Mesenchymal stem cell (in vitro differentiated cells and primary cell): ENCODE data around the gene GABRA4.

Experiments
- DNase-seq: peaks from one replicate; pipeline ENCODE4 v3.0.0-alpha.2; 2013
- H2AFZ ChIP-seq: one replicate; pipeline ENCODE4 v1.6.1; 2013; ENCODE audit warnings: low read depth, mild to moderate bottlenecking, control low read depth, inconsistent platforms, low read length, moderate library complexity
- H2AK5ac ChIP-seq: 2 replicates; pipeline ENCODE4 v1.6.1; 2013; ENCODE audit warnings: low read length, moderate library complexity, mild to moderate bottlenecking, inconsistent platforms; ENCODE audit not compliant: severe bottlenecking
- H2BK120ac ChIP-seq: one replicate; pipeline ENCODE4 v1.6.1; 2013; ENCODE audit warnings: low read depth, mild to moderate bottlenecking, inconsistent platforms, low read length, moderate library complexity
- H2BK12ac ChIP-seq, 2 experiments: one replicate each; pipeline ENCODE4 v1.6.1; 2013; ENCODE audit warnings: inconsistent platforms in 2 of 2, low read length in 2 of 2, mild to moderate bottlenecking in 2 of 2, moderate library complexity in 2 of 2, control low read depth in 1 of 2
- H2BK15ac ChIP-seq: one replicate; pipeline ENCODE4 v1.6.1; 2013; ENCODE audit warnings: mild to moderate bottlenecking, low read depth, inconsistent platforms; ENCODE audit not compliant: poor library complexity, severe bottlenecking
- H2BK5ac ChIP-seq: 2 replicates; pipeline ENCODE4 v1.6.1; 2013; ENCODE audit warnings: low read depth, mild to moderate bottlenecking, low read length, control low read depth, inconsistent platforms; ENCODE audit not compliant: poor library complexity, severe bottlenecking
- H3K14ac ChIP-seq, 2 experiments: one replicate each; pipeline ENCODE4 v1.6.1; 2013; ENCODE audit warnings: inconsistent platforms in 2 of 2, low read length in 2 of 2, control low read depth in 1 of 2, mild to moderate bottlenecking in 1 of 2, moderate library complexity in 1 of 2
- H3K18ac ChIP-seq, 2 experiments: one replicate each; pipeline ENCODE4 v1.6.1; 2013; ENCODE audit warnings: inconsistent platforms in 2 of 2, low read length in 2 of 2, control low read depth in 1 of 2, low read depth in 1 of 2, mild to moderate bottlenecking in 1 of 2
- H3K23ac ChIP-seq, 2 experiments: one replicate each; pipeline ENCODE4 v1.6.1; 2013; ENCODE audit warnings: inconsistent platforms in 2 of 2, low read length in 2 of 2, mild to moderate bottlenecking in 2 of 2, moderate library complexity in 2 of 2, control low read depth in 1 of 2
- H3K27ac ChIP-seq: 2 replicates; pipeline ENCODE4 v1.5.1; 2013; ENCODE audit warnings: mild to moderate bottlenecking, moderate library complexity, low read length, control low read depth, inconsistent platforms; ENCODE audit not compliant: poor library complexity, severe bottlenecking
- H3K27me3 ChIP-seq, 2 experiments: 2 replicates each; pipeline versions ENCODE4 v1.6.1 to v1.7.0; 2013; ENCODE audit warnings: low read length in 2 of 2, mild to moderate bottlenecking in 2 of 2, moderate library complexity in 2 of 2, control low read depth in 1 of 2, inconsistent platforms in 1 of 2; ENCODE audit not compliant: control insufficient read depth in 1 of 2, insufficient read depth in 1 of 2
- H3K36me3 ChIP-seq, 2 experiments: 2 replicates each; pipeline versions ENCODE4 v1.6.1 to v1.7.0; 2013; ENCODE audit warnings: low read length in 2 of 2, control low read depth in 1 of 2, inconsistent platforms in 1 of 2, low read depth in 1 of 2, mild to moderate bottlenecking in 1 of 2; ENCODE audit not compliant: insufficient read depth in 2 of 2, control insufficient read depth in 1 of 2
- H3K4ac ChIP-seq, 2 experiments: one replicate each; pipeline ENCODE4 v1.6.1; 2013; ENCODE audit warnings: inconsistent platforms in 2 of 2, low read length in 2 of 2, mild to moderate bottlenecking in 2 of 2, moderate library complexity in 2 of 2, control low read depth in 1 of 2, low read depth in 1 of 2
- H3K4me1 ChIP-seq: 2 replicates; pipeline ENCODE4 v1.6.1; 2013; ENCODE audit warnings: low read depth, low read length, control low read depth; ENCODE audit not compliant: control insufficient read depth, insufficient read depth
- H3K4me2 ChIP-seq: 2 replicates; pipeline ENCODE4 v1.6.1; 2013; ENCODE audit warnings: low read length, mild to moderate bottlenecking, inconsistent platforms; ENCODE audit not compliant: poor library complexity, severe bottlenecking
- H3K4me3 ChIP-seq, 2 experiments: 2 replicates each; pipeline versions ENCODE4 v1.5.1 to v1.7.0; 2013; ENCODE audit warnings: low read length in 2 of 2, mild to moderate bottlenecking in 2 of 2, control low read depth in 1 of 2, low read depth in 1 of 2; ENCODE audit not compliant: insufficient read depth in 1 of 2
- H3K79me1 ChIP-seq: replicated peaks from 2 replicates; pipeline ENCODE4 v1.6.1; 2013; ENCODE audit warnings: mild to moderate bottlenecking, control low read depth, low read length, inconsistent platforms; ENCODE audit not compliant: poor library complexity, severe bottlenecking
- H3K9ac ChIP-seq: 2 replicates; pipeline ENCODE4 v1.7.0; 2013; ENCODE audit warnings: mild to moderate bottlenecking, low read length, moderate library complexity
- H3K9me3 ChIP-seq: 2 replicates; pipeline ENCODE4 v1.7.0; 2013; ENCODE audit warnings: mild to moderate bottlenecking, low read length; ENCODE audit not compliant: control insufficient read depth
- H4K8ac ChIP-seq: one replicate; pipeline ENCODE4 v1.6.1; 2013; ENCODE audit warnings: inconsistent platforms, mild to moderate bottlenecking, low read length, moderate library complexity
- H4K91ac ChIP-seq: one replicate; pipeline ENCODE4 v1.6.1; 2013; ENCODE audit warnings: mild to moderate bottlenecking, low read length, inconsistent platforms
- WGBS: methylation state at CpG from one replicate; pipeline ENCODE4 v1.1.7; 2013; ENCODE audit warnings: mixed read lengths; 5-methylcytosine and 5-hydroxymethylcytosine counted together

The GABRA4 gene

GRCh38 chr4:46889410-46889809 is 104.0 kb downstream of the GABRA4 start:
- Histone ChIP-seq H3K36me3 (no peaks in the 10 kb centered on the region), H2BK12ac (no peak overlapping the region), H2AK5ac (no peak overlapping the region), H3K27ac (no peak overlapping the region), H2BK15ac (no peak overlapping the region), H3K18ac (no peak overlapping the region), H3K23ac (no peak overlapping the region), H2BK120ac (no peak overlapping the region), H4K91ac (no peak overlapping the region), H3K4me3 (no peak overlapping the region), H3K4me1 (no peaks in the 10 kb centered on the region), H3K14ac (no peak overlapping the region), H3K4ac (no peak overlapping the region), H2BK5ac (no peak overlapping the region), H3K9me3 (no peaks in the 10 kb centered on the region), H3K4me2 (no peak overlapping the region), H3K79me1 (no peaks in the 10 kb centered on the region), H3K27me3 (no peaks in the 10 kb centered on the region), H2AFZ (no peak overlapping the region), H3K9ac (no peak overlapping the region), H4K8ac (no peak overlapping the region)
- DNase-seq: no peak
- WGBS: 71% methylated on average over 2 of the region's 2 CpGs

GRCh38 chr4:46886711-46887110 is 106.7 kb downstream of the GABRA4 start:
- no CpG with 5 or more reads among the region's 2 CpGs for WGBS

GRCh38 chr4:46878641-46879040 is 114.7 kb downstream of the GABRA4 start:
- H2AFZ ChIP-seq: no peak overlapping the region
- H3K4me3 ChIP-seq: no peak overlapping the region
- no peaks in the 10 kb centered on the region for H3K27me3 ChIP-seq
- no peak for DNase-seq
- no peak overlapping the region for H2AK5ac ChIP-seq
- WGBS: over 99% methylated on average over 3 of the region's 3 CpGs
- H3K36me3 ChIP-seq: no peaks in the 10 kb centered on the region
- no peak overlapping the region for H2BK15ac ChIP-seq
- no peak overlapping the region for H4K8ac ChIP-seq
- H3K14ac ChIP-seq: no peak overlapping the region
- no peak overlapping the region for H3K18ac ChIP-seq
- H3K79me1 ChIP-seq: no peaks in the 10 kb centered on the region
- H3K9me3 ChIP-seq: no peaks in the 10 kb centered on the region
- H3K4me2 ChIP-seq: no peak overlapping the region
- no peak overlapping the region for H3K9ac ChIP-seq
- no peak overlapping the region for H2BK5ac ChIP-seq
- no peaks in the 10 kb centered on the region for H3K4me1 ChIP-seq
- H2BK120ac ChIP-seq: no peak overlapping the region
- no peak overlapping the region for H2BK12ac ChIP-seq
- no peak overlapping the region for H3K23ac ChIP-seq
- H4K91ac ChIP-seq: no peak overlapping the region
- no peak overlapping the region for H3K4ac ChIP-seq
- no peak overlapping the region for H3K27ac ChIP-seq

More at GRCh38 chr4:46886711-46887110, 106.7 kb downstream of the GABRA4 start:
- Histone ChIP-seq H3K27me3 (no peaks in the 10 kb centered on the region), H2AK5ac (no peak overlapping the region), H2BK120ac (no peak overlapping the region), H3K14ac (no peak overlapping the region), H3K4ac (no peak overlapping the region), H2BK12ac (no peak overlapping the region), H3K9ac (no peak overlapping the region), H2BK5ac (no peak overlapping the region), H2BK15ac (no peak overlapping the region), H4K91ac (no peak overlapping the region), H3K18ac (no peak overlapping the region), H3K4me3 (no peak overlapping the region), H2AFZ (no peak overlapping the region), H3K27ac (no peak overlapping the region), H3K36me3 (no peaks in the 10 kb centered on the region), H3K79me1 (no peaks in the 10 kb centered on the region), H3K4me1 (no peaks in the 10 kb centered on the region), H4K8ac (no peak overlapping the region), H3K4me2 (no peak overlapping the region), H3K9me3 (no peaks in the 10 kb centered on the region), H3K23ac (no peak overlapping the region)
- peak; percentile 31 for DNase-seq

GRCh38 chr4:46874811-46875210 is 118.6 kb downstream of the GABRA4 start:
- DNase-seq: no peak
- H4K8ac ChIP-seq: no peak overlapping the region
- no peak overlapping the region for H3K14ac ChIP-seq
- no peak overlapping the region for H3K23ac ChIP-seq
- no peak overlapping the region for H3K4ac ChIP-seq
- no peaks in the 10 kb centered on the region for H3K36me3 ChIP-seq
- no peak overlapping the region for H2BK15ac ChIP-seq
- H2AFZ ChIP-seq: no peak overlapping the region
- H3K9ac ChIP-seq: no peak overlapping the region
- no peak overlapping the region for H3K27ac ChIP-seq
- H2AK5ac ChIP-seq: no peak overlapping the region
- H2BK5ac ChIP-seq: no peak overlapping the region
- H3K9me3 ChIP-seq: no peaks in the 10 kb centered on the region
- no peak overlapping the region for H3K18ac ChIP-seq
- H4K91ac ChIP-seq: no peak overlapping the region
- H3K79me1 ChIP-seq: no peaks in the 10 kb centered on the region
- no peak overlapping the region for H3K4me3 ChIP-seq
- H2BK120ac ChIP-seq: no peak overlapping the region
- WGBS: no CpG with 5 or more reads among the region's 1 CpG
- no peaks in the 10 kb centered on the region for H3K4me1 ChIP-seq
- no peak overlapping the region for H2BK12ac ChIP-seq
- H3K27me3 ChIP-seq: no peaks in the 10 kb centered on the region
- H3K4me2 ChIP-seq: no peak overlapping the region
